ENCODE measurements around the gene PLAGL1. TPM values are rescaled to one million over a fixed set of nuclear protein-coding genes. Genes with fewer than 3 reads are reported as not detected.

PLAGL1 gene
- total RNA-seq, 1 experiment from 2014 or later = 0.77 TPM

- ChIA-PET CTCF (no interaction called here), POLR2A (ENCODE audit: low non-redundant PET) (no interaction called here)
- TF ChIP-seq EZH2 (IDR thresholded peaks at IDR 0.05; ENCODE audit: borderline replicate concordance, low read depth, low read length, poor library complexity, severe bottlenecking) = no peak
- TF ChIP-seq CTCF (conservative IDR thresholded peaks at IDR 0.05; ENCODE audit: low read depth, low read length) = no peak
- Histone ChIP-seq H3K36me3 (ENCODE audit: insufficient read depth, low read length, poor library complexity, severe bottlenecking) (no peaks in the 10 kb centered on the region), H3K27ac (ENCODE audit: low read depth, low read length, poor library complexity, severe bottlenecking) (no peak overlapping the region), H3K27me3 (replicated peaks; ENCODE audit: insufficient read depth, low read depth, low read length, poor library complexity) (peaks cover 36% of the 10 kb centered on the region), H3K9me3 (ENCODE audit: low read depth, low read length, poor library complexity, severe bottlenecking) (no peaks in the 10 kb centered on the region), H3K4me3 (ENCODE audit: low read depth, low read length, poor library complexity, severe bottlenecking) (no peak overlapping the region), H3K4me1 (ENCODE audit: insufficient read depth, low read length, poor library complexity, severe bottlenecking) (no peaks in the 10 kb centered on the region)
- BruUV-seq (replicated peaks) = no TSS peak
- intact Hi-C loops (cut with micrococcal nuclease; ENCODE audit: unreplicated experiment) = no loop called here
- no peak for DNase-seq (ENCODE audit: low spot score)
Measured at GRCh38 chr6:144023216-144023615, 15.2 kb upstream of the PLAGL1 start.

GRCh38 chr6:144019929-144020328 is 11.9 kb upstream of the PLAGL1 start:
- ChIA-PET CTCF (no interaction called here), POLR2A (ENCODE audit: low non-redundant PET) (no interaction called here)
- H3K36me3 ChIP-seq (ENCODE audit: insufficient read depth, low read length, poor library complexity, severe bottlenecking) = no peaks in the 10 kb centered on the region
- intact Hi-C loops (cut with micrococcal nuclease; ENCODE audit: unreplicated experiment) = loop anchor here (10.0 kb wide), 1 partner anchor 1545 kb away; no protein-coding TSS in a partner anchor
- H3K27ac ChIP-seq (ENCODE audit: low read depth, low read length, poor library complexity, severe bottlenecking) = no peak overlapping the region
- no peaks in the 10 kb centered on the region for H3K9me3 ChIP-seq (ENCODE audit: low read depth, low read length, poor library complexity, severe bottlenecking)
- no peaks in the 10 kb centered on the region for H3K4me1 ChIP-seq (ENCODE audit: insufficient read depth, low read length, poor library complexity, severe bottlenecking)
- no peak for DNase-seq (ENCODE audit: low spot score)
- peaks cover 20% of the 10 kb centered on the region for H3K27me3 ChIP-seq (replicated peaks; ENCODE audit: insufficient read depth, low read depth, low read length, poor library complexity)
- H3K4me3 ChIP-seq (ENCODE audit: low read depth, low read length, poor library complexity, severe bottlenecking) = no peak overlapping the region
- TF ChIP-seq EZH2 (IDR thresholded peaks at IDR 0.05; ENCODE audit: borderline replicate concordance, low read depth, low read length, poor library complexity, severe bottlenecking) (no peak), CTCF (conservative IDR thresholded peaks at IDR 0.05; ENCODE audit: low read depth, low read length) (no peak)
- BruUV-seq (replicated peaks) = no TSS peak

- CTCF ChIA-PET = no interaction called here
- no TSS peak for BruUV-seq (replicated peaks)
- intact Hi-C loops (cut with micrococcal nuclease; ENCODE audit: unreplicated experiment) = loop anchor here (10.0 kb wide), 1 partner anchor 1543 kb away; no protein-coding TSS in a partner anchor
- Histone ChIP-seq H3K4me3 (ENCODE audit: low read depth, low read length, poor library complexity, severe bottlenecking) (no peak overlapping the region), H3K4me1 (ENCODE audit: insufficient read depth, low read length, poor library complexity, severe bottlenecking) (no peaks in the 10 kb centered on the region), H3K9me3 (ENCODE audit: low read depth, low read length, poor library complexity, severe bottlenecking) (no peaks in the 10 kb centered on the region), H3K27me3 (replicated peaks; ENCODE audit: insufficient read depth, low read depth, low read length, poor library complexity) (peaks cover 18% of the 10 kb centered on the region), H3K36me3 (ENCODE audit: insufficient read depth, low read length, poor library complexity, severe bottlenecking) (no peaks in the 10 kb centered on the region), H3K27ac (ENCODE audit: low read depth, low read length, poor library complexity, severe bottlenecking) (no peak overlapping the region)
- TF ChIP-seq EZH2 (IDR thresholded peaks at IDR 0.05; ENCODE audit: borderline replicate concordance, low read depth, low read length, poor library complexity, severe bottlenecking) (no peak), CTCF (conservative IDR thresholded peaks at IDR 0.05; ENCODE audit: low read depth, low read length) (no peak)
- no peak for DNase-seq (ENCODE audit: low spot score)
- POLR2A ChIA-PET (ENCODE audit: low non-redundant PET) = no interaction called here
Measured at GRCh38 chr6:144017166-144018094, 9.4 kb upstream of the PLAGL1 start.

Measured in A673 (cell line).